ENCODE measurements around the gene DNAH14. TPM values are rescaled to one million over a fixed set of nuclear protein-coding genes. Genes with fewer than 3 reads are reported as not detected.

Gene DNAH14
- total and polyA plus RNA-seq, 2 experiments from 2014 or later = 55.3 to 80.2 TPM

DNA sequence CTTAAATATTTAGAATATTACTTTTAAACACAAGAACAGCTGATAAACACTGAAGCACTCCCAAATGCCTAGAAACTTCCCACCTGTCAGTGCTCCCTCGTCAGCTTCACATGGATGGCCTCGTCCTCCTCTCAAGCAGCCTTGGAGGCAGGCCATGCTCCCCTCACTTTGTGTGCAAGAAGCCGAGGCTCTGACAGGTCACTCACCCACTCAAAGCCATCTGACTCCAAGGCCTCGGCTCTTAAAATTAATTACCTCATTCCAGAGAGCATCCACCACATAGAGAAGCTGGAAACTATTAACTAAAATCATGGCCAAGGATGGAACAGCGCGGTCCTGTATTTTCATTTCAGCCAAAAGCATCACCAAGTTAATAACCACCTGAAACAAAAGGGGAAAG is 480.6 kb downstream of the DNAH14 start (continued):
- TF ChIP-seq, protein P1, sequence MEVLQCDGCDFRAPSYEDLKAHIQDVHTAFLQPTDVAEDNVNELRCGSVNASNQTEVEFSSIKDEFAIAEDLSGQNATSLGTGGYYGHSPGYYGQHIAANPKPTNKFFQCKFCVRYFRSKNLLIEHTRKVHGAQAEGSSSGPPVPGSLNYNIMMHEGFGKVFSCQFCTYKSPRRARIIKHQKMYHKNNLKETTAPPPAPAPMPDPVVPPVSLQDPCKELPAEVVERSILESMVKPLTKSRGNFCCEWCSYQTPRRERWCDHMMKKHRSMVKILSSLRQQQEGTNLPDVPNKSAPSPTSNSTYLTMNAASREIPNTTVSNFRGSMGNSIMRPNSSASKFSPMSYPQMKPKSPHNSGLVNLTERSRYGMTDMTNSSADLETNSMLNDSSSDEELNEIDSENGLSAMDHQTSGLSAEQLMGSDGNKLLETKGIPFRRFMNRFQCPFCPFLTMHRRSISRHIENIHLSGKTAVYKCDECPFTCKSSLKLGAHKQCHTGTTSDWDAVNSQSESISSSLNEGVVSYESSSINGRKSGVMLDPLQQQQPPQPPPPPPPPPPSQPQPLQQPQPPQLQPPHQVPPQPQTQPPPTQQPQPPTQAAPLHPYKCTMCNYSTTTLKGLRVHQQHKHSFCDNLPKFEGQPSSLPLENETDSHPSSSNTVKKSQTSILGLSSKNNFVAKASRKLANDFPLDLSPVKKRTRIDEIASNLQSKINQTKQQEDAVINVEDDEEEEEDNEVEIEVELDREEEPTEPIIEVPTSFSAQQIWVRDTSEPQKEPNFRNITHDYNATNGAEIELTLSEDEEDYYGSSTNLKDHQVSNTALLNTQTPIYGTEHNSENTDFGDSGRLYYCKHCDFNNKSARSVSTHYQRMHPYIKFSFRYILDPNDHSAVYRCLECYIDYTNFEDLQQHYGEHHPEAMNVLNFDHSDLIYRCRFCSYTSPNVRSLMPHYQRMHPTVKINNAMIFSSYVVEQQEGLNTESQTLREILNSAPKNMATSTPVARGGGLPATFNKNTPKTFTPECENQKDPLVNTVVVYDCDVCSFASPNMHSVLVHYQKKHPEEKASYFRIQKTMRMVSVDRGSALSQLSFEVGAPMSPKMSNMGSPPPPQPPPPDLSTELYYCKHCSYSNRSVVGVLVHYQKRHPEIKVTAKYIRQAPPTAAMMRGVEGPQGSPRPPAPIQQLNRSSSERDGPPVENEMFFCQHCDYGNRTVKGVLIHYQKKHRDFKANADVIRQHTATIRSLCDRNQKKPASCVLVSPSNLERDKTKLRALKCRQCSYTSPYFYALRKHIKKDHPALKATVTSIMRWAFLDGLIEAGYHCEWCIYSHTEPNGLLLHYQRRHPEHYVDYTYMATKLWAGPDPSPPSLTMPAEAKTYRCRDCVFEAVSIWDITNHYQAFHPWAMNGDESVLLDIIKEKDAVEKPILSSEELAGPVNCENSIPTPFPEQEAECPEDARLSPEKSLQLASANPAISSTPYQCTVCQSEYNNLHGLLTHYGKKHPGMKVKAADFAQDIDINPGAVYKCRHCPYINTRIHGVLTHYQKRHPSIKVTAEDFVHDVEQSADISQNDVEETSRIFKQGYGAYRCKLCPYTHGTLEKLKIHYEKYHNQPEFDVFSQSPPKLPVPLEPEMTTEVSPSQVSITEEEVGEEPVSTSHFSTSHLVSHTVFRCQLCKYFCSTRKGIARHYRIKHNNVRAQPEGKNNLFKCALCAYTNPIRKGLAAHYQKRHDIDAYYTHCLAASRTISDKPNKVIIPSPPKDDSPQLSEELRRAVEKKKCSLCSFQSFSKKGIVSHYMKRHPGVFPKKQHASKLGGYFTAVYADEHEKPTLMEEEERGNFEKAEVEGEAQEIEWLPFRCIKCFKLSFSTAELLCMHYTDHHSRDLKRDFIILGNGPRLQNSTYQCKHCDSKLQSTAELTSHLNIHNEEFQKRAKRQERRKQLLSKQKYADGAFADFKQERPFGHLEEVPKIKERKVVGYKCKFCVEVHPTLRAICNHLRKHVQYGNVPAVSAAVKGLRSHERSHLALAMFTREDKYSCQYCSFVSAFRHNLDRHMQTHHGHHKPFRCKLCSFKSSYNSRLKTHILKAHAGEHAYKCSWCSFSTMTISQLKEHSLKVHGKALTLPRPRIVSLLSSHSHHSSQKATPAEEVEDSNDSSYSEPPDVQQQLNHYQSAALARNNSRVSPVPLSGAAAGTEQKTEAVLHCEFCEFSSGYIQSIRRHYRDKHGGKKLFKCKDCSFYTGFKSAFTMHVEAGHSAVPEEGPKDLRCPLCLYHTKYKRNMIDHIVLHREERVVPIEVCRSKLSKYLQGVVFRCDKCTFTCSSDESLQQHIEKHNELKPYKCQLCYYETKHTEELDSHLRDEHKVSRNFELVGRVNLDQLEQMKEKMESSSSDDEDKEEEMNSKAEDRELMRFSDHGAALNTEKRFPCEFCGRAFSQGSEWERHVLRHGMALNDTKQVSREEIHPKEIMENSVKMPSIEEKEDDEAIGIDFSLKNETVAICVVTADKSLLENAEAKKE (CRISPR knock-in tag; IDR thresholded peaks at IDR 0.05) = no peak
- TF ChIP-seq POLR2AphosphoS5 (IDR thresholded peaks at IDR 0.05; ENCODE audit: low read depth) (no peak), STAT1 (IDR thresholded peaks at IDR 0.05; ENCODE audit: unreplicated experiment) (no peak), EZH2 (IDR thresholded peaks at IDR 0.05; ENCODE audit: low read depth, unreplicated experiment) (no peak), ZNF114 (CRISPR knock-in tag; IDR thresholded peaks at IDR 0.05) (no peak), NANOG (IDR thresholded peaks at IDR 0.05; ENCODE audit: borderline replicate concordance) (no peak), EZH2phosphoT487 (IDR thresholded peaks at IDR 0.05; ENCODE audit: unreplicated experiment) (no peak)
- TF ChIP-seq, protein P2, sequence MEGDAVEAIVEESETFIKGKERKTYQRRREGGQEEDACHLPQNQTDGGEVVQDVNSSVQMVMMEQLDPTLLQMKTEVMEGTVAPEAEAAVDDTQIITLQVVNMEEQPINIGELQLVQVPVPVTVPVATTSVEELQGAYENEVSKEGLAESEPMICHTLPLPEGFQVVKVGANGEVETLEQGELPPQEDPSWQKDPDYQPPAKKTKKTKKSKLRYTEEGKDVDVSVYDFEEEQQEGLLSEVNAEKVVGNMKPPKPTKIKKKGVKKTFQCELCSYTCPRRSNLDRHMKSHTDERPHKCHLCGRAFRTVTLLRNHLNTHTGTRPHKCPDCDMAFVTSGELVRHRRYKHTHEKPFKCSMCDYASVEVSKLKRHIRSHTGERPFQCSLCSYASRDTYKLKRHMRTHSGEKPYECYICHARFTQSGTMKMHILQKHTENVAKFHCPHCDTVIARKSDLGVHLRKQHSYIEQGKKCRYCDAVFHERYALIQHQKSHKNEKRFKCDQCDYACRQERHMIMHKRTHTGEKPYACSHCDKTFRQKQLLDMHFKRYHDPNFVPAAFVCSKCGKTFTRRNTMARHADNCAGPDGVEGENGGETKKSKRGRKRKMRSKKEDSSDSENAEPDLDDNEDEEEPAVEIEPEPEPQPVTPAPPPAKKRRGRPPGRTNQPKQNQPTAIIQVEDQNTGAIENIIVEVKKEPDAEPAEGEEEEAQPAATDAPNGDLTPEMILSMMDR (conservative IDR thresholded peaks at IDR 0.05; ENCODE audit: low read depth in 2 of 2) = no peak

DNA sequence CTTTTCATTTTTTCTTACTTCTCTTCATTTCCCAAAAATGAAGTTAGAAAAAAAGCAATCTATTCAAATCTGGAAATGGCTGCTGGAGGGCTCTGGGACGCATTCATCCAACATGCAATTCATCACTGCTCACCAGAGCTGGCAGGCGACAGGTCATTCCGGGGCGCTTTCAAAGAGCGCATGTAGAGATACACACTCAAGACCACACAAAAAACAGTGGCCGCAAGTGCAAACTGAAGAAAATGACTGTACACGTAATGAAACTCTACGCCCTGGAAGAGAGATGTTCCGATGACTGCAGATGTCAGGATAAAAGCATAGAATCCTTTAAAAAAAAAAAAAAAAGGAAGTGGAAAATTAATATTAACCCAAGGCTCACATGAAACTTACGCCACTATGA is 482.8 kb downstream of the DNAH14 start:
- Histone ChIP-seq H3K4me2 (no peak overlapping the region), H2AFZ (no peak overlapping the region), H3K9me2 (ENCODE audit: insufficient read depth) (no peaks in the 10 kb centered on the region), H4K20me1 (replicated peaks; ENCODE audit: insufficient read depth) (no peaks in the 10 kb centered on the region; the same call in none of the 2 replicates), H3K4me3 (no peak overlapping the region), H3K4me1 (ENCODE audit: insufficient read depth) (peaks cover 7% of the 10 kb centered on the region; the same call in 1 of the 2 replicates), H3K79me2 (replicated peaks; ENCODE audit: insufficient read depth) (peaks cover 11% of the 10 kb centered on the region), H3K27ac (ENCODE audit: low read depth) (no peak overlapping the region), H3F3A (replicated peaks; ENCODE audit: low read depth) (no peaks in the 10 kb centered on the region), H3K36me3 (ENCODE audit: insufficient read depth) (peaks cover 12% of the 10 kb centered on the region; the same call in 1 of the 2 replicates), H3K27me3 (ENCODE audit: insufficient read depth) (no peaks in the 10 kb centered on the region)
- Mint-ChIP-seq H3K27ac (no peak overlapping the region), H3K27me3 (ENCODE audit: insufficient read depth, low read depth, poor library complexity) (peaks cover 3% of the 10 kb centered on the region), H3K4me3 (no peak overlapping the region), H3K4me1 (peaks cover 27% of the 10 kb centered on the region), H3K9me3 (no peaks in the 10 kb centered on the region), H3K36me3 (ENCODE audit: low read depth) (peaks cover 46% of the 10 kb centered on the region)
- ATAC-seq = no peak
- no peak for DNase-seq (ENCODE audit: low spot score)
- TF ChIP-seq, protein P1 (CRISPR knock-in tag; IDR thresholded peaks at IDR 0.05) = no peak
- TF ChIP-seq EZH2phosphoT487 (IDR thresholded peaks at IDR 0.05; ENCODE audit: unreplicated experiment) (no peak), POLR2AphosphoS5 (IDR thresholded peaks at IDR 0.05; ENCODE audit: low read depth) (no peak)

Measured in GM23338 (cell line).